H7 (cell line): ENCODE results near the gene PI16. TPM values are rescaled to one million over a fixed set of nuclear protein-coding genes. Genes with fewer than 3 reads are reported as not detected.
A peak's percentile ranks its signal among the peaks of the same experiment; 100 is the strongest.

ENCODE experiments used
- DNase-seq: peaks from one replicate; pipeline ENCODE4 v3.0.0; 2012
- H3K27me3 ChIP-seq: 2 replicates; pipeline ENCODE4 v1.6.0; 2011; ENCODE audit warnings: mild to moderate bottlenecking, low read length; ENCODE audit not compliant: control insufficient read depth, insufficient read depth
- H3K36me3 ChIP-seq: replicated peaks from 2 replicates; pipeline ENCODE4 v1.5.1; 2011; ENCODE audit warnings: low read length; ENCODE audit not compliant: control insufficient read depth, insufficient read depth
- H3K4me3 ChIP-seq: 2 replicates; pipeline ENCODE4 v1.5.1; 2011; ENCODE audit warnings: low read depth, mild to moderate bottlenecking, control low read depth, low read length, moderate library complexity; ENCODE audit not compliant: insufficient read depth
- total RNA-seq: library from RNA; depleted of rRNA; stranded (reverse); fragments of >200 nt; shearing (Covaris generic); gene quantifications from 2 replicates; pipeline ENCODE4 v1.2.3, GENCODE V29; 2014; rRNA removed

The PI16 gene
- total RNA-seq, 1 experiment from 2014 or later, result not detected

DNA sequence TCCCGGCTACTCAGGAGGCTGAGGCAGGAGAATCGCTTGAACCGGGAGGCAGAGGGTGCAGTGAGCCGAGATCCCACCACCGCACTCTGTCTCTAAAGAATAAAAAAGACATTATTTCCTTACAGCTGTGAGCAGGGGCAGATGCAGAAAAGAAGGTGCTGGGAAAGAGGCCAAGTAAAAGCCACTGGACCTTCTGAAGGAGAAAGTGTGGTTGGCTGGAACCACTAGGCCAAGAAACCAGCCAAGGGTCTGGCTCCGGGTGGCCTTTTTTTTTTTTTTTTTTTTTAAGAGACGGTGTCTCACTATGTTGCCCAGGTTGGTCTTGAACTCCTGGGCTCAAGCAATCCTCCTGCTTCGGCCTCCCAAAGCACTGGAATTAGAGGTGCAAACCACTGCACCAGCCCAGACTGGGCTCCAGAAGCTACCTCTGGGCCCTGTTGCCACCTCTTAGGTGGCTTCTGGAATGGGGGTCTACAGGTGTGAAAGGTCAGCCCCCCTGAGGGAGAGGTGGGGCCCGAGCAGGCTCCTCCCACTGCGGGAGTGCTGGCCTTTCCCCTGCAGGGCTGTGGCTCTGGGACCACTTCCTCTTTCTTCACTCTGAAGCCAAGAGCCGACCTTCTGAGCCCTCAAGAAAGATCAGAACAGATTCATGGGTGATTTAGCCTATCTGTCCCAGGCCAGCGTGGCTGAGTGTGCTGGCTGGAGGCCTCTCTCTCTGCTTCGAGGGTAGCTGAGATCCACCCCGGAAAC lies 50.7 kb downstream of the PI16 start, which contains the start of gene FGD2:
TSS of gene FGD2 (plus strand) at position 595 of the 750 bp plus-strand sequence. CDS start 163 bp downstream, outside the sequence.
- H3K36me3 ChIP-seq, result no peaks in the 10 kb centered on the region
- peak; percentile 67 for DNase-seq
- H3K27me3 ChIP-seq, result no peaks in the 10 kb centered on the region
- H3K4me3 ChIP-seq, result no peak within 1 kb of the TSS

GRCh38 chr6:37005827-37006567 lies 51.5 kb downstream of the PI16 start:
- H3K36me3 ChIP-seq, result no peaks in the 10 kb centered on the region
- H3K4me3 ChIP-seq, result no peak overlapping the region
- DNase-seq, result no peak
- no peaks in the 10 kb centered on the region for H3K27me3 ChIP-seq

GRCh38 chr6:37006793-37007339 lies 52.3 kb downstream of the PI16 start:
- DNase-seq, result no peak
- Histone ChIP-seq H3K36me3 (no peaks in the 10 kb centered on the region), H3K4me3 (no peak overlapping the region), H3K27me3 (no peaks in the 10 kb centered on the region)

- DNase-seq, result no peak
- no peaks in the 10 kb centered on the region for H3K36me3 ChIP-seq
- H3K27me3 ChIP-seq, result no peaks in the 10 kb centered on the region
- no peak overlapping the region for H3K4me3 ChIP-seq
Observed at GRCh38 chr6:37007340-37008043, 53.0 kb downstream of the PI16 start.

DNA sequence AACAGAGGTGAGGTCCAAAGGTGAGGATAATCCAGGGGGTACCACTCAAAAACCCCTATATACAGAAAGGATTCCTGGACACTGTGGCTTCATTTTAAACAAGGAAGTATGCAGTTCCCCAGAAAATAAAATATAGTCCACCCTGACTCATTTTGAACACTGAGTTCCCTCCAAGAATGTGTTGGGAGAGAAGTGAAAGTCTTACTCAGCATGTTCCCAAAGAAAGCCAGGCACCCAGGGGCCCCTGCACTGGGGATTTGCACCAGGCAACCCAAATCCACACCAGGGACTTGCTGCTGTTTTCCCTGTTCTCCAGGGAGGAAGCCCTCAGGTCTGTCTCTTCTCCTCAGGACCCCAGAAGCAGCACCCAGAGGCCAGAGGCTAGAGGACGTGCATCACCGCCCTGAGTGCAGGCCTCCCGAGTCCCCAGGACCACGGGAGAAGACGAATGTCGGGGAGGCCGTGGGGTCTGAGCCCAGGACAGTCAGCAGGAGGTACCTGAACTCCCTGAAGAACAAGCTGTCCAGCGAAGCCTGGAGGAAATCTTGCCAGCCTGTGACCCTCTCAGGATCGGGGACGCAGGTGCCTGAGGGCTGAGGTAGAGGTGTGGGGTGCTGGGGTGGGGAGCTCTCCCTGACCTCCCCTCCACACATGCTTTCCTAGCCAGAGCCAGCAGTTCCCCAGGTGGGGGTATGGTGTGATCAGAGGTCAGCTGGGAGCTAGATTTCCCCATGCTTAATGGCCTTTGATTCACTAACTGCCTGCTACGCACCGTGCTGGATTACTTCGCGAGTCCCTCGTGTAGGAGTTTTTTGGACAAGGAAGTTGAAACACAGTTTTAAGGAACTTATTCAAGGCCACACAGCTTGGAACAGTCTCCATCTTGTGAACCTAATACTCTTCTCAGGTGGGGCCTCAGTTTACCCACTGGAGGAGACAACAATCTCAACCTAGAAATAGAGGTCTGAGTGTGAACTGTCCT lies 54.2 kb downstream of the PI16 start:
- no peaks in the 10 kb centered on the region for H3K27me3 ChIP-seq
- peak; percentile 24 for DNase-seq
- H3K36me3 ChIP-seq, result no peaks in the 10 kb centered on the region
- no peak overlapping the region for H3K4me3 ChIP-seq

GRCh38 chr6:37010402-37010892 lies 55.9 kb downstream of the PI16 start:
- Histone ChIP-seq H3K36me3 (no peaks in the 10 kb centered on the region), H3K4me3 (no peak overlapping the region), H3K27me3 (no peaks in the 10 kb centered on the region)
- DNase-seq, result no peak

GRCh38 chr6:37011656-37012378 lies 57.3 kb downstream of the PI16 start:
- Histone ChIP-seq H3K4me3 (no peak overlapping the region), H3K36me3 (no peaks in the 10 kb centered on the region), H3K27me3 (no peaks in the 10 kb centered on the region)
- peak; percentile 35 for DNase-seq

- peak; percentile 69 for DNase-seq
- Histone ChIP-seq H3K27me3 (no peaks in the 10 kb centered on the region), H3K4me3 (no peak overlapping the region), H3K36me3 (no peaks in the 10 kb centered on the region)
Observed at GRCh38 chr6:37013516-37014491, 59.3 kb downstream of the PI16 start.

Other genes starting within 250 kb of the PI16 start
- 0.04 and 0.42 TPM in 2 replicates for gene CPNE5, start 115.3 kb upstream of the PI16 start, total RNA-seq
- gene PPIL1, start 79.9 kb upstream of the PI16 start, total RNA-seq, result 86.0 and 91.1 TPM in 2 replicates
- gene C6orf89, start 68.8 kb upstream of the PI16 start, total RNA-seq, result 15.6 and 19.9 TPM in 2 replicates
- gene MTCH1, start 31.5 kb downstream of the PI16 start, total RNA-seq, result 286 and 299 TPM in 2 replicates
- gene FGD2, start 50.9 kb downstream of the PI16 start, total RNA-seq, result 0.04 and 0.17 TPM in 2 replicates
- gene PIM1, start 215.4 kb downstream of the PI16 start, total RNA-seq, result 89.7 and 93.6 TPM in 2 replicates